Nephron progenitor cell (in vitro differentiated cells): Measurements from ENCODE around the gene IRAG1.

Experiments
- DNase-seq: peaks from one replicate; pipeline ENCODE4 v3.0.0; 2021
- H3K27ac Mint-ChIP-seq: 2 replicates; pipeline ENCODE4 v1.8.0; 2021; ENCODE audit warnings: mild to moderate bottlenecking, moderate library complexity, mixed read lengths
- H3K27me3 Mint-ChIP-seq: 2 replicates; pipeline ENCODE4 v1.8.0; 2021; ENCODE audit warnings: mild to moderate bottlenecking, low read depth, mixed read lengths; ENCODE audit not compliant: poor library complexity
- H3K36me3 Mint-ChIP-seq: 2 replicates; pipeline ENCODE4 v1.8.0; 2021; ENCODE audit warnings: low read depth, mixed read lengths
- H3K4me1 Mint-ChIP-seq: 2 replicates; pipeline ENCODE4 v1.8.0; 2021; ENCODE audit warnings: mixed read lengths
- H3K4me3 Mint-ChIP-seq: 2 replicates; pipeline ENCODE4 v1.8.0; 2021; ENCODE audit warnings: mild to moderate bottlenecking, moderate library complexity, mixed read lengths
- H3K9me3 Mint-ChIP-seq: 2 replicates; pipeline ENCODE4 v1.8.0; 2021; ENCODE audit warnings: mild to moderate bottlenecking, moderate library complexity, mixed read lengths
- TF ChIP-seq, protein P1 (sequence below): fragments of 200-600 bp; sonication (generic); IDR thresholded peaks from 2 replicates; pipeline ENCODE4 v1.5.0; 2021; ENCODE audit warnings: antibody characterized with exemption

Gene IRAG1

DNA sequence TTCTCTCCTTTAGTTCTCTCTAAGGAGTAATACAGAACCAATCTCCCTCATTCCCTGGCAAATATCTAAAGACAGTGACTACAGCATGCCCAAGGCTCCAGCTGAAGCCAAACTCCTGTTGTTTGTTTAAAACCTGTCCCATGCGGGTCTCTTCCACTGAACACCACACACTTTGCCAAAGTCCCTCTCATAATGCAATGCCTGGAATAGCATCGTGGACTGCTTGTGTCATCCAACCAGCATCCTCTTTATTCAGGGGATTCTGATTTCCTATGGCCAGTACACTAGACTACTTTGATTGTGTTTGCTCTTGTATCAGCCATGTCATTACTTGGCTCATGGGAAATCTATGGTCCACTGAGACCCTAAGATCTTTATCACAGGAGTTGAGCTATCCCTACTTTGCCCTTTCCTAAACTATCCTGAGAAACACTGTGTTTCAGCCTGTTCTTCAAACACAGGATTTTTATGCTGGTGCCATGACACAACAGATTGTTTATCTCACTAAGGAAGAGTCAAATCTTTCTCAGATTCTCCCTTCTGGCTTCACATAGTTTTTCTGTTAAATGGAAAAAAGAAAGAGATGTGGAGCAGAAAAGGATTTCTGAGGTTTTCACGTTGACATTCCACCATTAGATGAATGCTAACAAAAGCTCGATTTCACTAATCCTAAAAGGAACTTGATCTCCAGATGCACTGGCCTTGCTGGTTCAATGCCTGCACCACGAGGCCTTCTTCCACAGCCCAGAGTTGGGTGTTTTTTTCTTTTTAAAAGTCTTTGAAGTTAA is 15.9 kb upstream of the IRAG1 start:
- no peak overlapping the region for H3K4me3 Mint-ChIP-seq
- H3K36me3 Mint-ChIP-seq = no peaks in the 10 kb centered on the region
- TF ChIP-seq, protein P1, sequence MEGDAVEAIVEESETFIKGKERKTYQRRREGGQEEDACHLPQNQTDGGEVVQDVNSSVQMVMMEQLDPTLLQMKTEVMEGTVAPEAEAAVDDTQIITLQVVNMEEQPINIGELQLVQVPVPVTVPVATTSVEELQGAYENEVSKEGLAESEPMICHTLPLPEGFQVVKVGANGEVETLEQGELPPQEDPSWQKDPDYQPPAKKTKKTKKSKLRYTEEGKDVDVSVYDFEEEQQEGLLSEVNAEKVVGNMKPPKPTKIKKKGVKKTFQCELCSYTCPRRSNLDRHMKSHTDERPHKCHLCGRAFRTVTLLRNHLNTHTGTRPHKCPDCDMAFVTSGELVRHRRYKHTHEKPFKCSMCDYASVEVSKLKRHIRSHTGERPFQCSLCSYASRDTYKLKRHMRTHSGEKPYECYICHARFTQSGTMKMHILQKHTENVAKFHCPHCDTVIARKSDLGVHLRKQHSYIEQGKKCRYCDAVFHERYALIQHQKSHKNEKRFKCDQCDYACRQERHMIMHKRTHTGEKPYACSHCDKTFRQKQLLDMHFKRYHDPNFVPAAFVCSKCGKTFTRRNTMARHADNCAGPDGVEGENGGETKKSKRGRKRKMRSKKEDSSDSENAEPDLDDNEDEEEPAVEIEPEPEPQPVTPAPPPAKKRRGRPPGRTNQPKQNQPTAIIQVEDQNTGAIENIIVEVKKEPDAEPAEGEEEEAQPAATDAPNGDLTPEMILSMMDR = no peak
- H3K9me3 Mint-ChIP-seq = no peaks in the 10 kb centered on the region
- H3K27me3 Mint-ChIP-seq = no peaks in the 10 kb centered on the region
- DNase-seq = no peak
- no peaks in the 10 kb centered on the region for H3K4me1 Mint-ChIP-seq
- no peak overlapping the region for H3K27ac Mint-ChIP-seq

DNA sequence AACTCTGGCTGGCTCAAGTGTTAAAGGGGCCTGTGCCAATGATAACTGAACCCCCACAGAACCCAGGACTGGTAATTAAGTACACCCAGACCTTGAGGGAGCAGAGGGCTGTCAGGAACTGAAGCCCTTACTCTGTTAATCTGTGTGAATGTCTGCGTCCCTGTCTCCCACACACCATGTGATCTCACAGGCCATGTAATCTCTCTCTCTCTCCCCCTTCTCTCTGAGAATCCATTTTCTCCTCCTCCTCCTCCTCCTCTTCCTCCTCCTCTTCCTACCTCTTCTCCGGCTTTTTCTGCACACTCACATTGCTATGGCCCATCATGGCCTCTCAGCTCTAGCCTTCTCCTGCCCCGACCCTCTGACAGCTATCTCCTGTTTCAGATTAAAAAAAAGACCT is 14.6 kb upstream of the IRAG1 start:
- no peak for DNase-seq
- peak overlapping the region; percentile 31 for H3K27ac Mint-ChIP-seq
- H3K27me3 Mint-ChIP-seq = no peaks in the 10 kb centered on the region
- H3K4me3 Mint-ChIP-seq = no peak overlapping the region
- no peaks in the 10 kb centered on the region for H3K4me1 Mint-ChIP-seq
- H3K9me3 Mint-ChIP-seq = no peaks in the 10 kb centered on the region
- TF ChIP-seq, protein P1 = no peak
- H3K36me3 Mint-ChIP-seq = no peaks in the 10 kb centered on the region

DNA sequence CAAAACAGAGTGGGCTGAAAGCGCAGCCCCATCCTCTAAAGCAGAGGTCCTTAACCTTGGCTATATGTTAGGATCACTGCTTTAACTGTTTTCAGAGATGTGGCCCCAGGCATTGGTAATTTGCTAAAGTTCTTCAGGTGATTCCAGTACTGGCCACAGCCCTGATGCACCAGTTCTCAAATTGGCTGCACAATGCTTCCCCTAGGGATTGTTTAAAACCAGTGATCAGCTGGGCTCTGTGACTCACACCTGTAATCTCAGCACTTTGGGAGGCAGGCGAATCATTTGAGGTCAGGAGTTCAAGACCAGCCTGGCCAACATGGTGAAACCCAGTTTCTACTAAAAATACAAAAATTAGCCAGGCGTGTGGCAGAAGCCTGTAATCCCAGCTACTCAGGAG is 8.4 kb upstream of the IRAG1 start:
- Mint-ChIP-seq H3K4me3 (no peak overlapping the region), H3K36me3 (peaks cover 22% of the 10 kb centered on the region), H3K9me3 (peaks cover 28% of the 10 kb centered on the region)

GRCh38 chr11:10699072-10699471 is 5.5 kb upstream of the IRAG1 start:
- peaks cover 36% of the 10 kb centered on the region for H3K4me1 Mint-ChIP-seq
- DNase-seq = no peak
- no peak overlapping the region for H3K4me3 Mint-ChIP-seq
- no peak overlapping the region for H3K27ac Mint-ChIP-seq
- H3K27me3 Mint-ChIP-seq = peaks cover 2% of the 10 kb centered on the region
- H3K9me3 Mint-ChIP-seq = peaks cover 28% of the 10 kb centered on the region
- TF ChIP-seq, protein P1 = no peak
- H3K36me3 Mint-ChIP-seq = peaks cover 22% of the 10 kb centered on the region

More for the DNA sequence above, 8.4 kb upstream of the IRAG1 start:
- DNase-seq = no peak
- H3K27me3 Mint-ChIP-seq = peaks cover 2% of the 10 kb centered on the region
- H3K4me1 Mint-ChIP-seq = peaks cover 17% of the 10 kb centered on the region
- H3K27ac Mint-ChIP-seq = no peak overlapping the region
- TF ChIP-seq, protein P1 = no peak

- no peak for DNase-seq
- H3K27ac Mint-ChIP-seq = no peak overlapping the region
- H3K9me3 Mint-ChIP-seq = peaks cover 28% of the 10 kb centered on the region
- H3K4me1 Mint-ChIP-seq = peaks cover 48% of the 10 kb centered on the region
- H3K36me3 Mint-ChIP-seq = peaks cover 22% of the 10 kb centered on the region
- TF ChIP-seq, protein P1 = no peak
- H3K27me3 Mint-ChIP-seq = peaks cover 7% of the 10 kb centered on the region
- no peak overlapping the region for H3K4me3 Mint-ChIP-seq
These were observed 3.7 kb upstream of the IRAG1 start for GRCh38 chr11:10697323-10697620.
